GM12873 (cell line): ENCODE data around the gene DRAM1.

Experiments
- TF ChIP-seq, protein P1 (sequence below): IDR thresholded peaks from 2 replicates; pipeline ENCODE4 v1.5.1; 2012; ENCODE audit warnings: low read depth, mild to moderate bottlenecking, moderate library complexity, low read length, control low read depth; ENCODE audit not compliant: insufficient read depth; ENCODE audit errors: missing control alignments

Gene DRAM1

DNA sequence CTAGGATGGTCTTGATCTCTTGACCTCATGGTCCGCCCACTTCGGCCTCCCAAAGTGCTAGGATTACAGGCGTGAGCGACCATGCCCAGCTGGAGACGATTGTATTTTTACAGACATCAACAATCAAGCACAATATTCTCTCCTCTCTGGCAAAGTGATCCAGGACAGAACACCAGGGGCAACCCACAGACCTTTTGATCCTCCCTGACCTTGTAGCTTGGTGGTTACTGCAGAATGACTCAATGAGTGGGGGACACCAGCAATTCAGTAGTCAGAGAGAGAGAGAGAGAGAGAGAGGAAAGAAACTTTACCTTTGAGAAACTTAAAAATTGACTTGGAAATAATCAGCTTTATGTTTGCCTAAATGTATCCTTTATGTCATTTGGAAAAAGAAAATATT, 51.2 kb downstream of the DRAM1 start:
- TF ChIP-seq, protein P1, sequence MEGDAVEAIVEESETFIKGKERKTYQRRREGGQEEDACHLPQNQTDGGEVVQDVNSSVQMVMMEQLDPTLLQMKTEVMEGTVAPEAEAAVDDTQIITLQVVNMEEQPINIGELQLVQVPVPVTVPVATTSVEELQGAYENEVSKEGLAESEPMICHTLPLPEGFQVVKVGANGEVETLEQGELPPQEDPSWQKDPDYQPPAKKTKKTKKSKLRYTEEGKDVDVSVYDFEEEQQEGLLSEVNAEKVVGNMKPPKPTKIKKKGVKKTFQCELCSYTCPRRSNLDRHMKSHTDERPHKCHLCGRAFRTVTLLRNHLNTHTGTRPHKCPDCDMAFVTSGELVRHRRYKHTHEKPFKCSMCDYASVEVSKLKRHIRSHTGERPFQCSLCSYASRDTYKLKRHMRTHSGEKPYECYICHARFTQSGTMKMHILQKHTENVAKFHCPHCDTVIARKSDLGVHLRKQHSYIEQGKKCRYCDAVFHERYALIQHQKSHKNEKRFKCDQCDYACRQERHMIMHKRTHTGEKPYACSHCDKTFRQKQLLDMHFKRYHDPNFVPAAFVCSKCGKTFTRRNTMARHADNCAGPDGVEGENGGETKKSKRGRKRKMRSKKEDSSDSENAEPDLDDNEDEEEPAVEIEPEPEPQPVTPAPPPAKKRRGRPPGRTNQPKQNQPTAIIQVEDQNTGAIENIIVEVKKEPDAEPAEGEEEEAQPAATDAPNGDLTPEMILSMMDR: no peak

DNA sequence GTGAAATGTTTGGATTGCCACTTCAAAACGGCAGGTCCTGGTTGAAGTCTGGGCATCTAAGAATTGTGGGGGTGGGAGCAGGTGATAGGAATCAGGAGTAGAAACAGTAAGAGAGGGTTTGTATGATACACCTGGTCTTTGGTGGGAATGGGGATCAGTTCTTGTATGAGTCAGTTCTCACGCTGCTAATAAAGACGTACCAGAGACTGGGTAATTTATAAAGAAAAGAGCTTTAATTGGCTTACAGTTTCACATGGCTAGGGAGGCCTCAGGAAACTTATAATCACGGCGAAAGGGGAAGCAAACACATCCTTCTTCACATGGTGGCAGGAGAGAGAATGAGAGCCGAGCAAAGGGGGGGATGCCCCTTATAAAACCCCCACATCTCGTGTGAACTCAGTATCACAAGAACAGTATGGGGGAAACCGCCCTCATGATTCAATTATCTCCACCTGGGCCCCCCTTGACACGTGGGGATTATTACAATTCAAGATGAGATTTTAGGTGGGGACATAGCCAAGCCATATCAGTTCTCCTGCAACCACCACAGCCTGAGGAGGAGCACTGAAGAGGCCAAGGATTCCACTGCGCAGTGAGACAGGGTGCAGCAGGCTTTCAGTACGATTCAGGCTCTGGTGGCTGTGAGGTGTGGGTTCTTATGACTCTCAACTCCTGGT, 52.1 kb downstream of the DRAM1 start:
- TF ChIP-seq, protein P1: no peak

DNA sequence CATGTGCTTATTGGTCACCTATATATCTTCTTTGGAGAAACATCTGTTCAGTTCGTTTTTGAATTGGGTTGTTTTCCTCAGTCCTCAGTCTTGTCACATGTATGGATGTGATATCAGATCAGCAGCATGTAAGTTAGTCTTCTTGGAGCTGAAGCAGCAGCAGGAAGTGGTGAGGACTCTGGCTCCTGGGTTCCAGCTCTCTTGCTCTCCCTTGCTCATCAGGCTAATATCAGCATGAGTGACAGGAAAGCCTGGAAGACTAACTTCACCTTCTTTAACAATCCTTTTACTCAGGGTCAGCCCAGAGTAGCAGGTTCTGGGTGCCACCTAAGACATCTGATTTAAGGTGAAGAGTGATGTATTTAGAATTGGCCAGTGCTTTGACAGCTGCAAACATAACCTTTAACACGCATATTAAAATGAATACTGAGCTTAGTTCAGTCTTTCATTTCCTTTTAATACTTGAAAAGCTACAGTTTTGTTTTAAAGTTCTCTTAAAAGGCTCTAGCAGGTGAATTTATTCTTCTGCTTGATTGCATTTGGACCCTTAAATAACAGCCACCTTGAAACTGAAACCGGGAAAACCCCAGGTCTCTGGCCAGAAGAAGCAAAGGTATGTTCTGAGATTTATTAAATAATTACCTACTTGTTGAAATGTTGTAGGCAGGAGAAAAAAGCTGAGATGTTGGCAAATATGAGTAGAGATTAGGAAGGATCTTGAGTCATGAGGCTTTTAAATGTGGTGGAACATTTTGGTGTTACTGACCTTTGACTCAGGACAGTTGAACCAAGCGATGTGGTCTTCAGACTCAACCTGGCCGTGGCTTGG, 54.3 kb downstream of the DRAM1 start:
- TF ChIP-seq, protein P1: no peak

DNA sequence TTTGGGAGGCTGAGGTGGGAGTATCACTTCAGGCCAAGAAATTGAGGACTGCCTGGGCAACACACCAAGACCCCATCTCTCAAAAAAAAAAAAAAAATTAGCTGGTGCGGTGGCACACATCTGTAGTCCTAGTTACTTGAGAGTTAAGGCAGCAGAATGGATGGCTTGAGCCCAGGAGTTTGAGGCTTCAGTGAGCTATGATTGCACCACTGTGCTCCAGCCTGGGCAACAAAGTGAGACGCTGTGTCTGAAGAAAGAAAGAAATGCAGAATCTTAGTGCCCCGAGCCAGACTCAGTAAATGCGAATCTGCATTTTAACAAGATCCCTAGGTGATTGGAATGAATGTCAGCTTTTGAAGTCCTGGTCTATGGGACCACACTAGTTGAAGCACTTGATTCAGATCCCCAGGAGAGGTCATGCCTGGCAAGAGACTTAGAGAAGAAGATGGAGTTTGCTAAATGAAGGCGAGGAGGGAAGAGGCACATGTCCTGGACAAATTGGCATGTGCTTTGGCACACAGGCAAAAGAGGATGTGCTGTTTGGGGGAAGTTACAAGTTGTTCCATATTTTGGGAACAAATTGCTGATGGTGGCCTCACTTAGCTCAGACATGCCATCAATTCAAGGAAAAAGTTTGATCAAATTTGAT, 56.6 kb downstream of the DRAM1 start:
- TF ChIP-seq, protein P1: no peak

DNA sequence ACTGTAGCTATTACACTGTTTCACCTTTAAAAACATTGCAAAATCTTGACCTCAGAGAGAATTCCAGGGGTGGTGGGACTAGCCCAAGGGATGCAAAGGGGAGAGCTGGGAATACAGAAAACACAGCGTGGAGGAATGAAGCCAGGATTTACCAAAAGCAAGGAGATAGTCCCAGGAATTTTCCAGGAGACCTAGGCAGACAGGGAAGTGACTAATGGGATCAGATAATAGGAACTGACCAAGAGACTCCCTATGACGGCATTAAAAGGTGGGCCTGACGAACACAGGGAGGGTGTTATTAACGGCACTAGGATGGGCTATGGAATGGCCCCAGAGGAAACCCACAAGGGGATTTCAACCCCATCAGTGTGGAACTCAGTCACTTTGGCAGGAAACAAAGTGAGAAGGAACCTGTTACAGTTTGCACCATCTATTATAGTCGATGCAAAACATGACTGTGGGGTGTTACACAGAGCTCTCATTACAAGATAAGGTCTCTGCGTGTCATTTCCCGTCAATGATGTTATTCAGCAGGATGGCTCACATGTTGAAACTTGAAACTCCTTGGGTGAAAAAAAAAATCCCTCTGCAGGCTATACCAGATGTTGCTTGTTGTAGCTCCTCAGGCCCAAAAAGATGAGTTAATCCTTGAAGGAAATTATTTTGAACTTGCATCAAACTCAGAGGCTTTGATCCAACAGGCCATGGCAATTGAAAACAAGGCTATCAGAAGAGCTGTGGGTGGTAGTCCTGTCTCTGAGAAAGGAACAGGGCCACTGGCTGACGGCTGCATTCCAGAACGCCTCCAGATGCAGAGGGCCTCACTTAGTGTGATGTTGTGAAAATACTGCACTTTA, 58.7 kb downstream of the DRAM1 start:
- TF ChIP-seq, protein P1: peak; percentile 7

DNA sequence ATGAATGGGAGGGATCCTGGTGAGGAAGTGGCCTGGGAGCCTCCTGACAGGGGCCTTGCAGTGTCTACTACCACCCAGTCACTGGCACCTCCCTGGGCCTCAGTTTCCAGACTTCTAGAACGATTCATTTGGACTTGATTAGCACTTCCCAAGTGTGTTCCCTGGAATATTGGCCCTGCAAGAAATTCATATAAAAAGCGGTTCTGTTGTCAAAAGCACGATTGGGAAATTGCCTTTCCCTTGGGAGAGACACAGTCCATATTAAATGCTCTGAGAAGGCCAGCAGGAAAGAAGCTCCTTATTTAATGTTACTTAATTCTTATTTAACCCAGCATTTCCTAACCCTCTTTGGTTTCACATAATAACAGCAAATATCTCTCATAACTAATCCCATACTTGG, 61.9 kb downstream of the DRAM1 start:
- TF ChIP-seq, protein P1: no peak
